ENCODE data around the gene SNX10.

Gene SNX10

DNA sequence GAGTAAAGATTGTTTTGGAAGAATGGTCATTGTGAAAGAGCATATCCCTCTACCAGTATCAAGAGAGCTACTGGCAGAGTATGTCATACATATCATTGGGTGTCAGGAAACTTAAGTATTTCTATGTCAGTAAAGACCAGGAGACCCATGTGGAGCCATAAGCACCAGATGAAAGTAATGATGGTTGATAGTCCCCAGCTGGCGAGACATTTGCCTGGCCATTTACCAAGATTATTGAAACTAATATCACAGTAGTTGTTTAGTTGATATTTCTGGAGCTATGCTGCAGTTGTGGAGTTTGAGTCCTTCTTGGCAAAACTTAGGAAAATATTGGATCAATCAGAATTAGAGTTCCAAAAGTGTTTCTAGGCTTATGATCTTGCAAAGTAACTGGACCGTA lies 114.8 kb downstream of the SNX10 start:
- DNase-seq: no peak

DNA sequence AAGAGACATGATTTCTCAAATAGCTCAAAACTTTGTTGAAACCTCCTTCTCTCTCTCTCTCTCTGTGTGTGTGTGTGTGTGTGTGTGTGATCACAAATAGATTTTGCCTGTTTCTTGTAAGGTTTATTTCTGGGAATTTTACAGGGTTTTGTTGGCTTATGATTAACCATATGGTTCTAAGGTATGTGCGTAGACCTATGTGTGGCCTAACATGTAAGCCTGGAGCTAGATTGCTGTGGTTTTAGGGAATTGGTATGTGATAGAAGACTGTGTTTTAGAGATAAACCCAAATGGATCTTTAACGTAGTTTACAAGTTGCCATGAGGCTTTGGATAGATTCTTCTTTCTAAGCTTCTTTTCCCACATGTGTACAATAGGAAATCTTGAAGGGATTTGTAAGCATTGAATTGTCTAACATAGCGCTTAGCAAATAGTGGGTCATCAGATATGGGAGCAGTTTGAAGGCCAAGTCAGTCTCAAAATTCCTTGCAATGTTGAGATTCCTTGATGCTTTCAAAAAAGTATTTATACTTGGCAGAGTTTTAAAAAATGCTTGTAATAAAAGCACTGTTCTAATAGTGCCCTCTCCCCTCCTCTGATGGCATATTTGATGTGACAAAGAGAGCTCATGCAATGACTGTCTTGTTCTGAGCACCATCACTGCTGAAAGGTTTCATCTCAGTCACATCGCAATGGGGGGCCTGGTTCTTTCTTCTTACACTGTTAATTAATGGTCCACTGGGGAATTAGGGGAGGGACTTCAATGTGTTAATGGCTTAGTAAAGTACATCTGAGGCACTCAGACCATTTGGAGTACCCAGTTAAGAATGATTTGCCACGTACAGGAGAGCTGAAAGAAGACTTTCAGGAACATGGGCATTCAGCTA lies 118.2 kb downstream of the SNX10 start:
- DNase-seq: no peak

DNA sequence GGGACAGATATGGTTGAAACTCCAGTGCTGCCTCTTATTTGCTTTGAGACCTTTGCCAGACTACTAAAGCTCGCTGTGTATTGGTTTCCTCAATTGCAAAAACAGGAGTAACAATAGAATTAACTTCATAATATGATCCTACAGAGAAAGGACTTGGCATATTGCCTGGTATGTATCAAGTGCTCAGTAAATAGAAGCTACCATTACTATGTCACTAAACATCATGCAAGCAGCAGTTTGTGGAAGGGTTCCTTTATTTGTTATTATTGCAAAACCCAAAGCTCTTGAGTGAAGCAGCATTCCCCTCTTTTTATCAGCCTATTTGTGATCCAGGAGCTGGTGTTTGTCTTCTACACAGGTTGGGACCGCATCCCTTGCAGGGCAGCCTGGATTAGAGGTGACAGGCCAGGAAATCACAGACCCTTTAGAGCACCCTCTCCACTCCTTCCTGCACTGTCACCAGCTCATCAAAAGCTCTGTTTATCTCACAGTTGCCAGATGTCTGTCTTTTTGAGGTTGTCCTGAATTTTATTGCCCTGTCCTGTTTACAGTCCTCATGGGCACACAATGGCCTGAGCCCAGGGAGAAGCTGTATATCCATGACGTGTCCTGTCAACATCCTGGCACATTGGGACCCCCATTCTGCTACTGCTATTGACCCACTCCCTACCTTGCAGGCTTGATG lies 121.5 kb downstream of the SNX10 start:
- DNase-seq: no peak

DNA sequence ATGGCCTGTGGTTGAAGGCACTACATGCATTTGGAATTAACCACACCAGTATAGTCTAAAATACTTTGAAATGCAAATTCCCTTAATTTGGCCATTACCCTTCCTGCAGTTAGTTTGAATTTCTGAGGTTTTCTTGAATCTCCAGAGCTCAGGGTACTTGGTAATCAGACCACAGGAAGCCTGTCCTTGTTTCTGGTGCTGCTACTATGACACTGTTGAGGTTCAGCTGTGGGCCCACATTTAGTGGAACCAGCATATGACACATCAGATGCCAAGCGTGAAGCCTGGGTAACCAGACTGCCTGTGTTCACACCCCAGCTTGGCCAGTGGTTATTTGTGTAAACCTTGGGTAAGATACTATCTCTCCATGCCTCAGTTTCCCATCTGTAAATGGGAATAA lies 124.3 kb downstream of the SNX10 start:
- no peak for DNase-seq

DNA sequence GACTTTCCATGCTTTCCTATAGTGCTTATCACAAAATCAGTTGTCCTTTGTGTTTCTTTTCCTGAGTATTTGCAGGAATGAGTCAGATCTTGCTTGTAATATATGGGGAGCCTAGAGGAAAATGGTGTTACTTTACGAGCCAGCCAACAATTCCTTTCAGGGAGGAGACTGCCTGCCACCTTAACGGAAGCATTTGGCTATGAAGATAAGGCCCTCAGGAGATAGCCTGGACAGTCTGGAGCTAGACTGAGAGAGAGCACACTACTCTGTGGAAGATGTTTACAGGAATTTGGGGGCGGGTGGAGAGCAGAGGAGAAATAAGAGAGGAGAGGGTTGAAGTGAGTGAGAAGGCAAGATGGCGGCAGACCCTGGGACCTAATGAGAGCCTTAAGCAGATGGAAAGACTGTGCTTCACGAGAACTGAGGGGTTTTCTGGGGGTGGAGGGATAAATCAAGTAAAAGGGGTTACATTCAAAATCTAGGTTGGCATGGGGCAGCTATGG lies 126.3 kb downstream of the SNX10 start:
- no peak for DNase-seq

DNA sequence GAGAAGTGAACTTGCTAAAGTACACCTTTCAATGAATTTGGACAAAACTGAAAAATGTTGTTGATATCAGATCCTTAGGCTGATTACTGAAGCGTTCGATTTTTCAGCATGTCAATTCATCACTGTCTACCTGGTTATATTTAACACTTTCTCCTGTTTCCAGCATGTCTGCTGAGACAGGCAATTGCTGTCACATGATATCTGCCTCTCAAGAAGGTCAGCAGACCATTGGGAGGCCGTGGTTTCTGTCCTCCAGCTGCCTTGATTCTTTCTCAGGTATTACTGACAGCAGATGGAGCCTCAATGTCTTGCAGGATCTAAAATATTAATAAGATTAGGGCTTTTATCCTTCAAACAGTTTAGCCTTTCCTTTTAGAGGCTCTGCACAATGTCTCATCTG lies 127.5 kb downstream of the SNX10 start:
- no peak for DNase-seq

DNA sequence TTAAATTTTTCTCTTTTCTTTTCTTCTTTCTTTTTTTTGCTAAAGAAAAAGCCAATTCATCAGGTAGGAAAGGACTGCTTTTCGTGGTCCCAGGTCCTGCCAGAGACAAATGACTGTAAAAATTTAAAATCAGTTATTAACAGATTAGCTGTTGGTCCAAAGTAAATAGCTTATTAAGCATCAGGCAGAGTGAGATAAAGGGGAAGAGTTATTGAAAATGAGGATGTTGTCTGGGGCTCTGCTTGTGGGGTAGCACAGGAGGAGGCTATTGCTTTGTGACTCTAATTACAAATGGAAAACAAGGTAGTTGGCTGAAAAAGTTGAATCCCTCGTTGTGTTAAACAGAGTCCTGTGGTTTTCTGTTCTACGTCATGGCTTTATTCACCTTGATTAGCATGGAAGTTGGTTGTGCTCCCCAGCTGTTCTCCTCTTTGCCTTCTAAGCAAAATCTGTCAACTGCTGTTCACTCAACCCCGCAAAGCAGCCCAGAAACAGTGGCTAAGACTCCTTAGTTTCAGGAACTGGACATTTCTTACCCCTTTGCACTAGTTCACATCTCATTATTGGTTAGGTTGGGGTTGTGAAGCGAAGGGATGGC lies 128.9 kb downstream of the SNX10 start:
- no peak for DNase-seq

DNA sequence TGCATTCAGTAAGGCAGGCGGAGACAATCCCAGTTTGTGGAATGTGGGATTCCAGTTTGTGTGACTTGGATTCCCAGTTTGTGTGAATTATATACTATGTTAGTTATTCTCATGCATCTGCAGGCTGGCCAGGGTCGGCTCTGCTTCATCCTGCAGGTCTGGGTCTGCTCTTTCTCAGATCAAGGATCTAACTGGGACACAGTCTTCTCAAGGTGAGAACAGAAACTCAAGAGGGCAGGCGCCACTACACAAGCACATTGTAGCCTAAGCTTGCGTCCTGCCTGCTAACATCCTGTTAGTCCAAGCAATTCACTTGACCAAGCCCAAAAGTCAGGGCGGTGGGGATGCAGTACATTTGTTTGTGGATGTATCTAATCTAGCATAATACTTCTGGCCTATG lies 131.1 kb downstream of the SNX10 start:
- no peak for DNase-seq

DNA sequence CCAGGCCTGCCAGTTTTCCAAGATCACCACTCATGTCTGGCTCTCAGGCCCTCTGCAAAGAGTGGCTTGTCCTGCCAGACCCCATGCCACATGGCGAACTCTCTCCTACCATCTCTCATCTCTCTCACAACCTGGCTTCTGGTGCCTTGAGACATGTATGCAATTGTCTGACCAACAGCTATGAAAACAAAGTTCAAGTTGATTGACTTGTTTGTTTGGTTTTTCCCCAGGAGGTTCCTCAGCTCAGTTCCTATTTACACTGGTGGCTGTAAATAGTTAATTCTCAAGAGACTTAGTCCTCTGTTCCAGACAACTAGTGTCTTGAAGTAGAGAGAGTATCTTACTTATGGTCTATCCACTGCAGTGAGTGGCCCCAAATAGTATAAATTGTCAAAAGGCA lies 131.8 kb downstream of the SNX10 start:
- no peak for DNase-seq

Data from activated CD4-positive, alpha-beta T cell treated with anti-CD3 and anti-CD28 coated beads for 48 hours (primary cell).